OCI-LY3 (cell line): ENCODE results near the gene ASIC3.
"Not testable (repeated sequence)": the region's sequence is repeated elsewhere in the genome, so short reads cannot be mapped to it uniquely, and the experiment has no call there.

Source experiments
- H2AFZ ChIP-seq: fragments of 200-600, 300-600 bp; shearing (Covaris generic); 2 replicates; pipeline ENCODE4 v1.6.0; 2014; ENCODE audit warnings: antibody characterized with exemption, low read depth, low read length
- H3K27ac ChIP-seq: fragments of 200-600, 300-600 bp; sonication (generic); 2 replicates; pipeline ENCODE4 v1.5.1; 2014; ENCODE audit warnings: mild to moderate bottlenecking, low read length, moderate library complexity, mixed read lengths
- H3K27me3 ChIP-seq: fragments of 200-600, 300-600 bp; sonication (generic); 2 replicates; pipeline ENCODE4 v1.6.1; 2014; ENCODE audit warnings: low read depth, low read length, mixed read lengths
- H3K36me3 ChIP-seq: fragments of 200-600, 300-600 bp; sonication (generic); replicated peaks from 2 replicates; pipeline ENCODE3; 2014; ENCODE audit warnings: low read depth, low read length, mixed read lengths
- H3K4me1 ChIP-seq: fragments of 300-600, 200-600 bp; sonication (generic); 2 replicates; pipeline ENCODE4 v1.6.1; 2014; ENCODE audit warnings: low read length, mixed read lengths
- H3K4me2 ChIP-seq: fragments of 200-600, 300-600 bp; sonication (generic); 2 replicates; pipeline ENCODE4 v1.6.1; 2014; ENCODE audit warnings: low read length, mixed read lengths
- H3K4me3 ChIP-seq: fragments of 300-600, 200-600 bp; sonication (generic); 2 replicates; pipeline ENCODE4 v1.5.1; 2014; ENCODE audit warnings: antibody characterized with exemption, mild to moderate bottlenecking, low read length, moderate library complexity
- H3K79me2 ChIP-seq: fragments of 300-600, 200-600 bp; shearing (Covaris generic); 2 replicates; pipeline ENCODE4 v1.6.1; 2014; ENCODE audit warnings: mild to moderate bottlenecking, low read length, mixed read lengths
- H3K9ac ChIP-seq: fragments of 300-600, 200-600 bp; shearing (Covaris generic); 2 replicates; pipeline ENCODE4 v1.6.0; 2014; ENCODE audit warnings: mild to moderate bottlenecking, low read length, moderate library complexity
- H3K9me3 ChIP-seq: fragments of 200-600, 300-600 bp; shearing (Covaris generic); 2 replicates; pipeline ENCODE4 v1.6.1; 2014; ENCODE audit warnings: low read length, mixed read lengths; ENCODE audit not compliant: insufficient read depth
- H4K20me1 ChIP-seq: fragments of 200-600, 300-600 bp; sonication (generic); 2 replicates; pipeline ENCODE4 v1.6.1; 2016; ENCODE audit warnings: low read length, mixed read lengths; ENCODE audit not compliant: insufficient read depth
- CTCF ChIP-seq: fragments of 200-600, 300-600 bp; sonication (generic); IDR thresholded peaks from 2 replicates; pipeline ENCODE4 v1.5.1; 2014; ENCODE audit warnings: antibody characterized with exemption, low read length, low read depth
- EZH2phosphoT487 ChIP-seq: fragments of 200-600 bp; shearing (Covaris generic); IDR thresholded peaks from 2 replicates; pipeline ENCODE4 v1.6.1; 2018; ENCODE audit warnings: antibody characterized with exemption, mixed run types, low read depth

The ASIC3 gene

GRCh38 chr7:151010037-151010306 is 38.4 kb upstream of the ASIC3 start:
- no peak overlapping the region for H2AFZ ChIP-seq
- H3K27ac ChIP-seq, result no peak overlapping the region
- H3K4me3 ChIP-seq, result no peak overlapping the region
- no peak overlapping the region for H3K4me2 ChIP-seq
- no peaks in the 10 kb centered on the region for H3K36me3 ChIP-seq
- H3K9ac ChIP-seq, result no peak overlapping the region
- no peak for TF ChIP-seq EZH2phosphoT487
- no peak for TF ChIP-seq CTCF
- no peaks in the 10 kb centered on the region for H3K4me1 ChIP-seq
- H3K79me2 ChIP-seq, result no peaks in the 10 kb centered on the region
- H3K9me3 ChIP-seq, result no peaks in the 10 kb centered on the region
- no peaks in the 10 kb centered on the region for H4K20me1 ChIP-seq
- H3K27me3 ChIP-seq, result no peaks in the 10 kb centered on the region

- TF ChIP-seq EZH2phosphoT487 (no peak), CTCF (no peak)
- Histone ChIP-seq H3K9ac (no peak overlapping the region), H3K27ac (no peak overlapping the region), H3K4me3 (no peak overlapping the region), H2AFZ (no peak overlapping the region), H3K79me2 (no peaks in the 10 kb centered on the region), H3K4me2 (no peak overlapping the region), H4K20me1 (no peaks in the 10 kb centered on the region), H3K36me3 (no peaks in the 10 kb centered on the region), H3K27me3 (no peaks in the 10 kb centered on the region), H3K4me1 (no peaks in the 10 kb centered on the region), H3K9me3 (no peaks in the 10 kb centered on the region)
Observed at GRCh38 chr7:151010307-151011096, 37.8 kb upstream of the ASIC3 start.

- no peaks in the 10 kb centered on the region for H3K36me3 ChIP-seq
- H3K9ac ChIP-seq, result no peak overlapping the region
- no peak overlapping the region for H2AFZ ChIP-seq
- H4K20me1 ChIP-seq, result no peaks in the 10 kb centered on the region
- no peak overlapping the region for H3K27ac ChIP-seq
- no peak for TF ChIP-seq CTCF
- no peak for TF ChIP-seq EZH2phosphoT487
- H3K27me3 ChIP-seq, result no peaks in the 10 kb centered on the region
- H3K9me3 ChIP-seq, result no peaks in the 10 kb centered on the region
- no peaks in the 10 kb centered on the region for H3K79me2 ChIP-seq
- no peak overlapping the region for H3K4me3 ChIP-seq
- H3K4me1 ChIP-seq, result no peaks in the 10 kb centered on the region
- no peak overlapping the region for H3K4me2 ChIP-seq
Observed at GRCh38 chr7:151011097-151011409, 37.3 kb upstream of the ASIC3 start.

- not testable (repeated sequence) for H3K4me2 ChIP-seq, H3K27ac ChIP-seq, H4K20me1 ChIP-seq, H3K36me3 ChIP-seq, H3K4me1 ChIP-seq, H3K4me3 ChIP-seq, H3K27me3 ChIP-seq, H2AFZ ChIP-seq, H3K9ac ChIP-seq, H3K9me3 ChIP-seq, H3K79me2 ChIP-seq
Observed at GRCh38 chr7:151011616-151012015, 36.7 kb upstream of the ASIC3 start.
